ENCODE measurements around the gene SCLY.

GRCh38 chr2:238079874-238080327 is 19.1 kb downstream of the SCLY start:
- TF ChIP-seq CREB1 (IDR thresholded peaks at IDR 0.05; ENCODE audit: low read depth) (no peak), TCF12 (IDR thresholded peaks at IDR 0.05; ENCODE audit: low read depth) (no peak), TAF1 (IDR thresholded peaks at IDR 0.05; ENCODE audit: low read depth) (no peak), EGR1 (IDR thresholded peaks at IDR 0.05) (no peak), ZBTB7A (IDR thresholded peaks at IDR 0.05; ENCODE audit: low read depth) (no peak), EP300 (IDR thresholded peaks at IDR 0.05; ENCODE audit: borderline replicate concordance) (no peak), RAD21 (IDR thresholded peaks at IDR 0.05; ENCODE audit: low read depth) (no peak), TEAD4 (IDR thresholded peaks at IDR 0.05) (no peak), CEBPB (IDR thresholded peaks at IDR 0.05) (no peak), USF1 (IDR thresholded peaks at IDR 0.05) (no peak)
- TF ChIP-seq, protein P1, sequence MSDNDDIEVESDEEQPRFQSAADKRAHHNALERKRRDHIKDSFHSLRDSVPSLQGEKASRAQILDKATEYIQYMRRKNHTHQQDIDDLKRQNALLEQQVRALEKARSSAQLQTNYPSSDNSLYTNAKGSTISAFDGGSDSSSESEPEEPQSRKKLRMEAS (IDR thresholded peaks at IDR 0.05): no peak
- TF ChIP-seq, protein P2, sequence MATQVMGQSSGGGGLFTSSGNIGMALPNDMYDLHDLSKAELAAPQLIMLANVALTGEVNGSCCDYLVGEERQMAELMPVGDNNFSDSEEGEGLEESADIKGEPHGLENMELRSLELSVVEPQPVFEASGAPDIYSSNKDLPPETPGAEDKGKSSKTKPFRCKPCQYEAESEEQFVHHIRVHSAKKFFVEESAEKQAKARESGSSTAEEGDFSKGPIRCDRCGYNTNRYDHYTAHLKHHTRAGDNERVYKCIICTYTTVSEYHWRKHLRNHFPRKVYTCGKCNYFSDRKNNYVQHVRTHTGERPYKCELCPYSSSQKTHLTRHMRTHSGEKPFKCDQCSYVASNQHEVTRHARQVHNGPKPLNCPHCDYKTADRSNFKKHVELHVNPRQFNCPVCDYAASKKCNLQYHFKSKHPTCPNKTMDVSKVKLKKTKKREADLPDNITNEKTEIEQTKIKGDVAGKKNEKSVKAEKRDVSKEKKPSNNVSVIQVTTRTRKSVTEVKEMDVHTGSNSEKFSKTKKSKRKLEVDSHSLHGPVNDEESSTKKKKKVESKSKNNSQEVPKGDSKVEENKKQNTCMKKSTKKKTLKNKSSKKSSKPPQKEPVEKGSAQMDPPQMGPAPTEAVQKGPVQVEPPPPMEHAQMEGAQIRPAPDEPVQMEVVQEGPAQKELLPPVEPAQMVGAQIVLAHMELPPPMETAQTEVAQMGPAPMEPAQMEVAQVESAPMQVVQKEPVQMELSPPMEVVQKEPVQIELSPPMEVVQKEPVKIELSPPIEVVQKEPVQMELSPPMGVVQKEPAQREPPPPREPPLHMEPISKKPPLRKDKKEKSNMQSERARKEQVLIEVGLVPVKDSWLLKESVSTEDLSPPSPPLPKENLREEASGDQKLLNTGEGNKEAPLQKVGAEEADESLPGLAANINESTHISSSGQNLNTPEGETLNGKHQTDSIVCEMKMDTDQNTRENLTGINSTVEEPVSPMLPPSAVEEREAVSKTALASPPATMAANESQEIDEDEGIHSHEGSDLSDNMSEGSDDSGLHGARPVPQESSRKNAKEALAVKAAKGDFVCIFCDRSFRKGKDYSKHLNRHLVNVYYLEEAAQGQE (IDR thresholded peaks at IDR 0.05; ENCODE audit: low read depth): no peak
